HEK293 (cell line): ENCODE results near the gene GAA.
"Not testable (repeated sequence)": the region's sequence is repeated elsewhere in the genome, so short reads cannot be mapped to it uniquely, and the experiment has no call there.

Experiments
- CTCF ChIA-PET: fragments of 350-600 bp; formaldehyde crosslinking; extraction: SDS; loops from one replicate; lab custom pipeline; 2021; ENCODE audit warnings: antibody characterized with exemption; lab: Yijun Ruan, JAX
- POLR2A ChIA-PET: fragments of 300-600 bp; formaldehyde crosslinking; extraction: SDS; loops from one replicate; lab custom pipeline; 2020; ENCODE audit warnings: antibody characterized with exemption, inconsistent platforms; lab: Yijun Ruan, JAX
- H3K27ac ChIP-seq: fragments of 200-500 bp; sonication (Bioruptor generic); 2 replicates; pipeline ENCODE4 v1.5.1; 2014; ENCODE audit warnings: low read depth, low read length, control low read depth, inconsistent platforms; ENCODE audit errors: extremely low read depth
- H3K36me3 ChIP-seq, 2 experiments: fragments of 200-500 bp in 1 of 2; sonication (Bioruptor generic) in 1 of 2; 1 replicate in 1 of 2; 2 replicates in 1 of 2; pipeline ENCODE4 v1.5.1; 2014 to 2017; ENCODE audit warnings: inconsistent platforms in 2 of 2, low read length in 2 of 2; ENCODE audit not compliant: control insufficient read depth in 2 of 2, insufficient read depth in 1 of 2
- H3K4me1 ChIP-seq: fragments of 200-500 bp; sonication (Bioruptor generic); 2 replicates; pipeline ENCODE4 v1.5.1; 2014; ENCODE audit warnings: mild to moderate bottlenecking, low read length, inconsistent platforms; ENCODE audit not compliant: control insufficient read depth, insufficient read depth
- H3K4me3 ChIP-seq: 2 replicates; pipeline ENCODE4 v1.5.1; 2011; ENCODE audit warnings: low read depth, mild to moderate bottlenecking, control low read depth, low read length, moderate library complexity
- H3K9me3 ChIP-seq: fragments of 200-500 bp; sonication (Bioruptor generic); 2 replicates; pipeline ENCODE4 v1.5.1; 2014; ENCODE audit warnings: low read depth, low read length, inconsistent platforms; ENCODE audit not compliant: control insufficient read depth, insufficient read depth
- GFI1B ChIP-seq: fragments of 450-650 bp; formaldehyde crosslinking; IDR thresholded peaks from 2 replicates; pipeline ENCODE4 v1.5.1; 2016; ENCODE audit warnings: missing biosample characterization, missing genetic modification characterization
- HOXD13 ChIP-seq: sonication (generic); formaldehyde crosslinking; IDR thresholded peaks from 2 replicates; pipeline ENCODE4 v1.8.0; 2022; ENCODE audit warnings: missing genetic modification reagents, borderline replicate concordance
- IKZF3 ChIP-seq: fragments of 450-650 bp; IDR thresholded peaks from 2 replicates; pipeline ENCODE4 v1.5.0; 2018; ENCODE audit warnings: missing biosample characterization, mild to moderate bottlenecking, missing genetic modification characterization, moderate library complexity
- KLF1 ChIP-seq: fragments of 450-650 bp; formaldehyde crosslinking; IDR thresholded peaks from 2 replicates; pipeline ENCODE4 v1.5.1; 2016; ENCODE audit warnings: missing biosample characterization, missing genetic modification characterization
- KLF8 ChIP-seq: fragments of 450-650 bp; formaldehyde crosslinking; IDR thresholded peaks from 2 replicates; pipeline ENCODE4 v1.5.1; 2016; ENCODE audit warnings: missing biosample characterization, missing genetic modification characterization
- OSR2 ChIP-seq: fragments of 450-650 bp; formaldehyde crosslinking; IDR thresholded peaks from 2 replicates; pipeline ENCODE4 v1.5.1; 2016; ENCODE audit warnings: missing biosample characterization, missing genetic modification characterization
- SCRT2 ChIP-seq: fragments of 450-650 bp; formaldehyde crosslinking; IDR thresholded peaks from 2 replicates; pipeline ENCODE4 v1.5.1; 2016; ENCODE audit warnings: missing biosample characterization, missing genetic modification characterization
- SETDB1 ChIP-seq: IDR thresholded peaks from one replicate; pipeline ENCODE4 v1.6.1; 2017; ENCODE audit warnings: mild to moderate bottlenecking, low read length, moderate library complexity, mixed read lengths; ENCODE audit not compliant: insufficient read length
- SP2 ChIP-seq: fragments of 450-650 bp; formaldehyde crosslinking; IDR thresholded peaks from 2 replicates; pipeline ENCODE4 v1.5.1; 2016; ENCODE audit warnings: missing biosample characterization, missing genetic modification characterization
- SP3 ChIP-seq: fragments of 450-650 bp; formaldehyde crosslinking; IDR thresholded peaks from 2 replicates; pipeline ENCODE4 v1.5.1; 2016; ENCODE audit warnings: missing biosample characterization, missing genetic modification characterization
- SP7 ChIP-seq: fragments of 450-650 bp; formaldehyde crosslinking; IDR thresholded peaks from 2 replicates; pipeline ENCODE4 v1.5.1; 2016; ENCODE audit warnings: missing biosample characterization, missing genetic modification characterization
- TRIM28 ChIP-seq: IDR thresholded peaks from 2 replicates; pipeline ENCODE4 v1.6.1; 2011; ENCODE audit warnings: low read length, control low read depth, borderline replicate concordance
- ZNF10 ChIP-seq: fragments of 450-650 bp; formaldehyde crosslinking; IDR thresholded peaks from 2 replicates; pipeline ENCODE4 v1.5.1; 2017; ENCODE audit warnings: missing biosample characterization, missing genetic modification characterization
- ZNF157 ChIP-seq: fragments of 450-650 bp; formaldehyde crosslinking; IDR thresholded peaks from 2 replicates; pipeline ENCODE4 v1.5.1; 2016; ENCODE audit warnings: missing biosample characterization, missing genetic modification characterization
- ZNF174 ChIP-seq: fragments of 450-650 bp; formaldehyde crosslinking; IDR thresholded peaks from 2 replicates; pipeline ENCODE4 v1.5.0; 2017; ENCODE audit warnings: missing biosample characterization, mild to moderate bottlenecking, missing genetic modification characterization
- ZNF2 ChIP-seq: fragments of 450-650 bp; formaldehyde crosslinking; IDR thresholded peaks from 2 replicates; pipeline ENCODE4 v1.5.1; 2016; ENCODE audit warnings: missing biosample characterization, missing genetic modification characterization
- ZNF341 ChIP-seq: fragments of 450-650 bp; formaldehyde crosslinking; IDR thresholded peaks from 2 replicates; pipeline ENCODE4; 2016; ENCODE audit warnings: low read depth, missing biosample characterization, missing genetic modification characterization
- ZNF366 ChIP-seq: fragments of 450-650 bp; formaldehyde crosslinking; conservative IDR thresholded peaks from 2 replicates; pipeline ENCODE4 v1.5.1; 2016; ENCODE audit warnings: missing biosample characterization, missing genetic modification characterization
- ZNF426 ChIP-seq: fragments of 450-650 bp; formaldehyde crosslinking; IDR thresholded peaks from 2 replicates; pipeline ENCODE4 v1.5.1; 2017; ENCODE audit warnings: missing biosample characterization, missing genetic modification characterization, mild to moderate bottlenecking, inconsistent platforms, moderate library complexity
- ZNF626 ChIP-seq: fragments of 450-650 bp; sonication (Bioruptor Pico); formaldehyde crosslinking; IDR thresholded peaks from 2 replicates; pipeline ENCODE4 v1.5.1; 2018; ENCODE audit warnings: missing biosample characterization, missing genetic modification characterization, inconsistent platforms
- ZNF629 ChIP-seq: fragments of 450-650 bp; formaldehyde crosslinking; IDR thresholded peaks from 2 replicates; pipeline ENCODE4 v1.5.1; 2017; ENCODE audit warnings: missing biosample characterization, missing genetic modification characterization
- ZNF658 ChIP-seq: fragments of 450-650 bp; formaldehyde crosslinking; IDR thresholded peaks from 2 replicates; pipeline ENCODE4; 2016; ENCODE audit warnings: missing biosample characterization, missing genetic modification characterization
- ZSCAN23 ChIP-seq: fragments of 450-650 bp; formaldehyde crosslinking; IDR thresholded peaks from 2 replicates; pipeline ENCODE4 v1.5.1; 2016; ENCODE audit warnings: missing biosample characterization, missing genetic modification characterization
- TF ChIP-seq, protein P1 (sequence below): fragments of 450-650 bp; formaldehyde crosslinking; IDR thresholded peaks from 2 replicates; pipeline ENCODE4 v1.5.1; 2016; ENCODE audit warnings: missing biosample characterization, missing genetic modification characterization
- TF ChIP-seq, protein P2 (sequence below): fragments of 450-650 bp; formaldehyde crosslinking; IDR thresholded peaks from 2 replicates; pipeline ENCODE4 v1.5.1; 2017; ENCODE audit warnings: missing biosample characterization, missing genetic modification characterization
- TF ChIP-seq, protein P3 (sequence below): fragments of 450-650 bp; formaldehyde crosslinking; IDR thresholded peaks from 2 replicates; pipeline ENCODE4 v1.5.1; 2016; ENCODE audit warnings: missing biosample characterization, missing genetic modification characterization
- TF ChIP-seq, protein P4 (sequence below): fragments of 450-650 bp; formaldehyde crosslinking; IDR thresholded peaks from 2 replicates; pipeline ENCODE4 v1.5.1; 2016; ENCODE audit warnings: missing biosample characterization, missing genetic modification characterization

Gene GAA

DNA sequence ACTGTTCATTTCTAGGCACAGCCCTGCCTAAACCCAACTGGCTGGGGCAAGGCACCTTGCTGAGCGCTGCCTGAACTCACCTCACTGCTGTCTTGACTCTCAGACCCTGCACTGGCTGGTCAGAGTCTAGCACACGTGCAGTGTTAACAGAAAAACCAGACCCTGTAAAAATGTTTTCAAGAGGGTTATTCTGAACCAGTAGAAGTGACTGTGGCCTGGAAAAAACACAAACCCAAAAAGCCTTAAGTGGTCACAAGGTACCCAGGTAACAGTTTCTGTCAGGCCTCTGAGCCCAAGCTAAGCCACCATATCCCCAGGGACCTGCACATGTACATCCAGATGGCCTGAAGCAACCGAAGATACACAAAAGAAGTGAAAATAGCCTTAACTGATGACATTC lies 51.6 kb downstream of the GAA start:
- CTCF ChIA-PET, result no interaction called here
- POLR2A ChIA-PET, result no interaction called here
- H3K27ac ChIP-seq, result no peak overlapping the region
- 0 out of 2 replicates have a peak, but pooled peaks cover 2% of the 10 kb centered on the region for H3K4me1 ChIP-seq
- H3K9me3 ChIP-seq, result no peaks in the 10 kb centered on the region
- TF ChIP-seq HOXD13 (CRISPR knock-in tag) (no peak), ZNF2 (no peak), OSR2 (tag by site-specific recombination) (no peak), SP3 (no peak), SCRT2 (no peak), SP2 (tag by site-specific recombination) (no peak), ZNF341 (tag by site-specific recombination) (no peak), GFI1B (no peak), ZSCAN23 (tag by site-specific recombination) (no peak)
- TF ChIP-seq, protein P1, sequence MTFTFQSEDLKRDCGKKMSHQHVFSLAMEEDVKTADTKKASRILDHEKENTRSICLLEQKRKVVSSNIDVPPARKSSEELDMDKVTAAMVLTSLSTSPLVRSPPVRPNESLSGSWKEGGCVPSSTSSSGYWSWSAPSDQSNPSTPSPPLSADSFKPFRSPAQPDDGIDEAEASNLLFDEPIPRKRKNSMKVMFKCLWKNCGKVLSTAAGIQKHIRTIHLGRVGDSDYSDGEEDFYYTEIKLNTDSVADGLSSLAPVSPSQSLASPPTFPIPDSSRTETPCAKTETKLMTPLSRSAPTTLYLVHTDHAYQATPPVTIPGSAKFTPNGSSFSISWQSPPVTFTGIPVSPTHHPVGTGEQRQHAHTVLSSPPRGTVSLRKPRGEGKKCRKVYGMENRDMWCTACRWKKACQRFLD, result no peak
- TF ChIP-seq, protein P2, sequence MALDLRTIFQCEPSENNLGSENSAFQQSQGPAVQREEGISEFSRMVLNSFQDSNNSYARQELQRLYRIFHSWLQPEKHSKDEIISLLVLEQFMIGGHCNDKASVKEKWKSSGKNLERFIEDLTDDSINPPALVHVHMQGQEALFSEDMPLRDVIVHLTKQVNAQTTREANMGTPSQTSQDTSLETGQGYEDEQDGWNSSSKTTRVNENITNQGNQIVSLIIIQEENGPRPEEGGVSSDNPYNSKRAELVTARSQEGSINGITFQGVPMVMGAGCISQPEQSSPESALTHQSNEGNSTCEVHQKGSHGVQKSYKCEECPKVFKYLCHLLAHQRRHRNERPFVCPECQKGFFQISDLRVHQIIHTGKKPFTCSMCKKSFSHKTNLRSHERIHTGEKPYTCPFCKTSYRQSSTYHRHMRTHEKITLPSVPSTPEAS (tag by site-specific recombination), result no peak
- TF ChIP-seq, protein P3, sequence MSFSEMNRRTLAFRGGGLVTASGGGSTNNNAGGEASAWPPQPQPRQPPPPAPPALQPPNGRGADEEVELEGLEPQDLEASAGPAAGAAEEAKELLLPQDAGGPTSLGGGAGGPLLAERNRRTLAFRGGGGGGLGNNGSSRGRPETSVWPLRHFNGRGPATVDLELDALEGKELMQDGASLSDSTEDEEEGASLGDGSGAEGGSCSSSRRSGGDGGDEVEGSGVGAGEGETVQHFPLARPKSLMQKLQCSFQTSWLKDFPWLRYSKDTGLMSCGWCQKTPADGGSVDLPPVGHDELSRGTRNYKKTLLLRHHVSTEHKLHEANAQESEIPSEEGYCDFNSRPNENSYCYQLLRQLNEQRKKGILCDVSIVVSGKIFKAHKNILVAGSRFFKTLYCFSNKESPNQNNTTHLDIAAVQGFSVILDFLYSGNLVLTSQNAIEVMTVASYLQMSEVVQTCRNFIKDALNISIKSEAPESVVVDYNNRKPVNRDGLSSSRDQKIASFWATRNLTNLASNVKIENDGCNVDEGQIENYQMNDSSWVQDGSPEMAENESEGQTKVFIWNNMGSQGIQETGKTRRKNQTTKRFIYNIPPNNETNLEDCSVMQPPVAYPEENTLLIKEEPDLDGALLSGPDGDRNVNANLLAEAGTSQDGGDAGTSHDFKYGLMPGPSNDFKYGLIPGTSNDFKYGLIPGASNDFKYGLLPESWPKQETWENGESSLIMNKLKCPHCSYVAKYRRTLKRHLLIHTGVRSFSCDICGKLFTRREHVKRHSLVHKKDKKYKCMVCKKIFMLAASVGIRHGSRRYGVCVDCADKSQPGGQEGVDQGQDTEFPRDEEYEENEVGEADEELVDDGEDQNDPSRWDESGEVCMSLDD (tag by site-specific recombination), result no peak
- H3K36me3 ChIP-seq, result no peaks in the 10 kb centered on the region; a peak in 1 of 3 replicates
- H3K4me3 ChIP-seq, result no peak overlapping the region

DNA sequence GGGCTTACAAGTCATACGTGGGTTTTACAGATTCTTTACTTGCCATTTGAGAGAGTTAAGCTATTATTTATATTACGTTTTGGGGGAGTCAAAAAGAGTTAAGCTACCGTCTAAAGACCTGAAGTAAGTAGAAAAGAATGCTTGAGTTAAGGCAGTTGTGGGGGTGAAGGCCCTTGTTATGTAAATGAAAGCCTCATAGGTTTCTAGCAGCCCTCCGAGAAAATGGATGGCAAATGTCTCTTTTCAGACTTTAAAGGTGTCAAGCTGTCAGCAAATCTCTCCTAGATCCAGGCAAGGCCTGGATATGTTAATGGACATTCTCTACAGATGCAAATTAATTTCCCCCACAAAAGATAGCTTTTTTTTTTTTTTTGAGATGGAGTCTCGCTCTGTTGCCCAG lies 52.8 kb downstream of the GAA start:
- Histone ChIP-seq H3K4me1 (0 out of 2 replicates have a peak, but pooled peaks cover 2% of the 10 kb centered on the region), H3K9me3 (no peaks in the 10 kb centered on the region), H3K27ac (no peak overlapping the region), H3K4me3 (no peak overlapping the region), H3K36me3 (no peaks in the 10 kb centered on the region; a peak in 1 of 3 replicates)
- no peak for TF ChIP-seq ZNF426 (tag by site-specific recombination)
- TF ChIP-seq ZNF366, result no peak
- TF ChIP-seq ZNF174 (tag by site-specific recombination), result no peak
- no peak for TF ChIP-seq KLF1 (tag by site-specific recombination)
- TF ChIP-seq ZNF658 (tag by site-specific recombination), result no peak
- ChIA-PET CTCF (interaction anchor here (0.6 kb wide), 1 partner anchor 14 kb away, joined by 3 read pairs; no protein-coding TSS in a partner anchor), POLR2A (no interaction called here)

DNA sequence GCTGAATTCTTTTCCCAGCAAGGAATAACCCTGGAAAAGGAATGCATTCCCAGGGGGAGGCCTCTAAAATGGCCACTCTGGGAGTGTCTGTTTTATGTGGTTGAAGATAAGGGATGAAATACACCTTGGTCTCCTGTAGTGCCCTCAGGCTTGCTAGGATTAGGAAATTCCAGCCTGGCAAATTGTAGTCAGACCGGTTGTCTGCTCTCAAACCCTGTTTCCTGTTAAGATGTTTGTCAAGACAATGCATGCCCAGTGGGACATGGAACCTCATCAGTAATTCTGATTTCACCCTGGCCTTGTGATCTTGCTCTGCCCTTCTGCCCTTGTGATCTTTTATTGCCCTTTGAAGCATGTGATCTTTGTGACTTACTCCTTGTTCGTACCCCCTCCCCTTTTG lies 54.2 kb downstream of the GAA start:
- H3K9me3 ChIP-seq, H3K4me3 ChIP-seq, H3K36me3 ChIP-seq, H3K4me1 ChIP-seq, POLR2A ChIA-PET, H3K27ac ChIP-seq: not testable (repeated sequence)
- CTCF ChIA-PET, result interaction anchor here (1.4 kb wide), 1 partner anchor 54 kb away, joined by 5 read pairs; the partner anchor contains the start of gene GAA
- TF ChIP-seq ZNF626 (tag by site-specific recombination) (peak; percentile 93), KLF8 (tag by site-specific recombination) (peak; percentile 50; the same call in 1 of the 2 replicates), IKZF3 (tag by site-specific recombination) (peak; percentile 73), ZNF157 (tag by site-specific recombination) (peak; percentile 32; the same call in 1 of the 2 replicates), SP7 (tag by site-specific recombination) (peak; percentile 38; the same call in 1 of the 2 replicates), TRIM28 (peak; percentile 93; the same call in 1 of the 2 replicates), ZNF629 (0 out of 2 replicates have a peak, but pooled peaks have one; percentile 14), SETDB1 (peak; percentile 96), ZNF10 (peak; percentile 12; the same call in 1 of the 2 replicates)
- TF ChIP-seq, protein P4, sequence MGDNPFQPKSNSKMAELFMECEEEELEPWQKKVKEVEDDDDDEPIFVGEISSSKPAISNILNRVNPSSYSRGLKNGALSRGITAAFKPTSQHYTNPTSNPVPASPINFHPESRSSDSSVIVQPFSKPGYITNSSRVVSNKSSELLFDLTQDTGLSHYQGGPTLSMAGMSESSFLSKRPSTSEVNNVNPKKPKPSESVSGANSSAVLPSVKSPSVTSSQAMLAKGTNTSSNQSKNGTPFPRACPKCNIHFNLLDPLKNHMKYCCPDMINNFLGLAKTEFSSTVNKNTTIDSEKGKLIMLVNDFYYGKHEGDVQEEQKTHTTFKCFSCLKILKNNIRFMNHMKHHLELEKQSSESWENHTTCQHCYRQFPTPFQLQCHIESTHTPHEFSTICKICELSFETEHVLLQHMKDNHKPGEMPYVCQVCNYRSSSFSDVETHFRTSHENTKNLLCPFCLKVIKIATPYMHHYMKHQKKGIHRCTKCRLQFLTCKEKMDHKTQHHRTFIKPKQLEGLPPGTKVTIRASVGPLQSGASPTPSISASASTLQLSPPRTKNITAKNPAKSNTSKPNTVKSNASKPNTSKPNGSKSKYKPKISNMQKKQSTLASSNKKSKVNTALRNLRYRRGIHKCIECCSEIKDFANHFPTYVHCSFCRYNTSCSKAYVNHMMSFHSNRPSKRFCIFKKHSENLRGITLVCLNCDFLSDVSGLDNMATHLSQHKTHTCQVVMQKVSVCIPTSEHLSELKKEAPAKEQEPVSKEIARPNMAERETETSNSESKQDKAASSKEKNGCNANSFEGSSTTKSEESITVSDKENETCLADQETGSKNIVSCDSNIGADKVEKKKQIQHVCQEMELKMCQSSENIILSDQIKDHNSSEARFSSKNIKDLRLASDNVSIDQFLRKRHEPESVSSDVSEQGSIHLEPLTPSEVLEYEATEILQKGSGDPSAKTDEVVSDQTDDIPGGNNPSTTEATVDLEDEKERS (tag by site-specific recombination), result peak; percentile 92; the same call in 1 of the 2 replicates
